Breast epithelium (tissue), 4 donors: ENCODE data around the gene KEAP1. TPM values are rescaled to one million over a fixed set of nuclear protein-coding genes. Genes with fewer than 3 reads are reported as not detected.
A peak's percentile ranks its signal among the peaks of the same experiment; 100 is the strongest.

Experiments used
- DNase-seq, 2 donors: peaks; one replicate each; pipeline ENCODE4 v3.0.0-alpha.2; 2019; ENCODE audit warnings: low spot score in 2 of 2
- H3K27ac ChIP-seq, 2 donors: fragments of 200-600 bp; sonication (generic) in 1 of 2; one replicate each; pipeline ENCODE4 v1.5.1; 2016 to 2019; ENCODE audit warnings: mild to moderate bottlenecking in 1 of 2
- H3K27me3 ChIP-seq, 2 donors: fragments of 200-600 bp; sonication (generic) in 1 of 2; one replicate each; pipeline versions ENCODE4 v1.5.1 to v1.6.0; 2017 to 2019; ENCODE audit warnings: control low read depth in 1 of 2, mild to moderate bottlenecking in 1 of 2
- H3K36me3 ChIP-seq: fragments of 200-600 bp; one replicate; pipeline ENCODE4 v1.5.1; 2019
- H3K4me1 ChIP-seq, 2 donors: fragments of 200-600 bp; sonication (generic); one replicate each; pipeline ENCODE4 v1.5.1; 2016 to 2019; ENCODE audit warnings: control low read depth in 1 of 2
- H3K4me3 ChIP-seq, 3 donors: fragments of 200-600 bp; sonication (generic); 1 replicate in 2 of 3; 2 replicates in 1 of 3; pipeline ENCODE4 v1.5.1; 2016 to 2019; ENCODE audit warnings: mild to moderate bottlenecking in 3 of 3, moderate library complexity in 2 of 3
- H3K9me3 ChIP-seq, 2 donors: fragments of 200-600 bp; sonication (generic) in 1 of 2; one replicate each; pipeline ENCODE4 v1.5.1; 2016 to 2019; ENCODE audit warnings: control low read depth in 1 of 2
- POLR2A ChIP-seq: fragments of 450-650 bp; IDR thresholded peaks from one replicate; pipeline ENCODE4 v1.6.1; 2016; ENCODE audit warnings: antibody characterized with exemption, mild to moderate bottlenecking, moderate library complexity
- POLR2AphosphoS5 ChIP-seq, 3 donors: sonication (generic); formaldehyde crosslinking; IDR thresholded peaks; one replicate each; pipeline ENCODE4 v1.6.1; 2017; ENCODE audit warnings: antibody characterized with exemption in 3 of 3
- intact Hi-C: fragments of 100-400 bp; cut with DNase I; formaldehyde crosslinking; loops from one replicate; pipeline ENCODE4 v1.15.1; 2023; ENCODE audit warnings: low total_unique reads
- total RNA-seq, 3 donors: library from RNA; depleted of rRNA; stranded (reverse); fragments of >200 nt; gene quantifications; one replicate each; pipeline ENCODE4 v1.1.0, GENCODE V29; 2016
- TF ChIP-seq, protein P1 (sequence below), 3 donors: fragments of 450-650 bp; IDR thresholded peaks; one replicate each; pipeline ENCODE4 v1.5.1; 2016 to 2017; ENCODE audit warnings: antibody characterized with exemption in 3 of 3, mild to moderate bottlenecking in 3 of 3, moderate library complexity in 3 of 3

The KEAP1 gene
- total RNA-seq, 3 donors from 2014 or later: 52.8 to 53.6 (median 53.6) TPM

DNA sequence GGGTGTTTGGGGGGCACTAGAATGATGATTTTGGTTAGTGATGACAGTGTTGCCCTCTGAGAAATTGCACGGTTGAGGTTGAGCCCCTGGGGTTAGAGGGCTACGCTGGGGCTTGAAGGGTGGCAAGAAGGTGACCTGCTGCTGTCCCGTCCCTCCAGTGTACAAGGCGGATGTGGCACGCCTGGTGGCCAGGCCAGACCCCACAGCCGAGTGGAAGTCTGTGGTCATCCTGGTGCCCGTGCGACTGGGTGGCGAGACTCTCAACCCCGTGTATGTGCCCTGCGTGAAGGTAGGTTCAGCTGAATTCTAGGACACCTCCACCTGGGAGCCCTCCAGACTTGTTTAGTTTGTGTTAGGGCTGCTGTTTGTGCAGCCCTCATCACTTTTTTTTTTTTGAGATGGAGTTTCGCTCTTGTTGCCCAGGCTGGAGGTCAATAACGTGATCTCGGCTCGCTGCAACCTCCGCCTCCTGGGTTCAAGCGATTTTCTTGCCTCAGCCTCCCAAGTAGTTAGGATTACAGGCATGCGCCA is 45.7 kb upstream of the KEAP1 start:
- Histone ChIP-seq H3K27me3 (no peaks in the 10 kb centered on the region), H3K27ac (no peak overlapping the region), H3K4me3 (no peak overlapping the region), H3K36me3 (peaks cover 4% of the 10 kb centered on the region), H3K9me3 (no peaks in the 10 kb centered on the region), H3K4me1 (peaks cover 0 to 10% of the 10 kb centered on the region in 2 donors)
- DNase-seq: no peak
- intact Hi-C loops: no loop called here
- TF ChIP-seq POLR2A (no peak), POLR2AphosphoS5 (IDR thresholded peaks at IDR 0.05) (no peak)
- TF ChIP-seq, protein P1, sequence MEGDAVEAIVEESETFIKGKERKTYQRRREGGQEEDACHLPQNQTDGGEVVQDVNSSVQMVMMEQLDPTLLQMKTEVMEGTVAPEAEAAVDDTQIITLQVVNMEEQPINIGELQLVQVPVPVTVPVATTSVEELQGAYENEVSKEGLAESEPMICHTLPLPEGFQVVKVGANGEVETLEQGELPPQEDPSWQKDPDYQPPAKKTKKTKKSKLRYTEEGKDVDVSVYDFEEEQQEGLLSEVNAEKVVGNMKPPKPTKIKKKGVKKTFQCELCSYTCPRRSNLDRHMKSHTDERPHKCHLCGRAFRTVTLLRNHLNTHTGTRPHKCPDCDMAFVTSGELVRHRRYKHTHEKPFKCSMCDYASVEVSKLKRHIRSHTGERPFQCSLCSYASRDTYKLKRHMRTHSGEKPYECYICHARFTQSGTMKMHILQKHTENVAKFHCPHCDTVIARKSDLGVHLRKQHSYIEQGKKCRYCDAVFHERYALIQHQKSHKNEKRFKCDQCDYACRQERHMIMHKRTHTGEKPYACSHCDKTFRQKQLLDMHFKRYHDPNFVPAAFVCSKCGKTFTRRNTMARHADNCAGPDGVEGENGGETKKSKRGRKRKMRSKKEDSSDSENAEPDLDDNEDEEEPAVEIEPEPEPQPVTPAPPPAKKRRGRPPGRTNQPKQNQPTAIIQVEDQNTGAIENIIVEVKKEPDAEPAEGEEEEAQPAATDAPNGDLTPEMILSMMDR (IDR thresholded peaks at IDR 0.05): no peak

DNA sequence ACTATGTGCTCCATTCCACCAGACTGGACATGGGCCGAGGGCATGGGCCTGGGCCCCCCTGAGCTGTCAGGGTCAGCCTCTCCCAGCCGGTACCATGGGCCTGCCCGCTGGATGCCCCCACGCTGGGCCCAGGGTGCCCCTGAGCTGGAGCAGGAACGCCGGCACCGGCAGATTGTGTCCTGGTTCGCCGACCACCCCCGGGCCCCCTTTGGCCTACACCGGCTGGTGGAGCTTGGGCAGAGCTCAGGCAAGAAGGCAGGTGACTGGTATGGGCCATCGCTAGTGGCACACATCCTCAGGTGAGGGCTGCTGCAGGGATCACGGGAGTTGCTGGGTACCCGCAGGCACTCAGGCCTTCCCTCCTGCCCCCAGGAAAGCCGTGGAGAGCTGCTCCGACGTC is 43.7 kb upstream of the KEAP1 start:
- DNase-seq: no peak
- no peaks in the 10 kb centered on the region for H3K36me3 ChIP-seq
- H3K4me3 ChIP-seq: no peak overlapping the region
- TF ChIP-seq, protein P1 (IDR thresholded peaks at IDR 0.05): no peak
- no peaks in the 10 kb centered on the region for H3K9me3 ChIP-seq
- intact Hi-C loops: no loop called here
- H3K27ac ChIP-seq: no peak overlapping the region
- peaks cover 0 to 14% of the 10 kb centered on the region in 2 donors for H3K4me1 ChIP-seq
- no peaks in the 10 kb centered on the region for H3K27me3 ChIP-seq

DNA sequence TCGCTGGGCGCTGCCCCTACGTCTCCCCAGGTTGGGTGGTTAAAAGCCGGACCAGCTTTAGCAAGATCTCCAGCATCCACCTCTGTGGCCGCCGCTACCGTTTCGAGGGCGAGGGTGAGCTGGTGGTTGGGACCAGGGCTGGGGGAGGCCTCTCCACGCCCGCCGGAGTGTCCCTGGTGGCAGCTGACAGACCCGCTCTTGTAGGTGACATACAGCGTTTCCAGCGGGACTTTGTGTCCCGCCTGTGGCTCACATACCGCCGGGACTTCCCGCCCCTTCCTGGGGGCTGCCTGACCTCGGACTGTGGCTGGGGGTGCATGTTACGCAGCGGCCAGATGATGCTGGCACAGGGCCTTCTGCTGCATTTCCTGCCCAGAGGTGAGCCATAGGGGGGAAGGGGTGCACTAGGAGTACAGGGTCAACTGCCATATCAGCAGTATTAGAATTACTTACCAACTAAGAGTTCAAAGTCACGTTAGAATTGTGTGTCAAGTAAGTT is 41.6 kb upstream of the KEAP1 start:
- peak overlapping the region; percentile 70 to 93 (median 89) for H3K4me3 ChIP-seq
- peaks cover 0 to 14% of the 10 kb centered on the region in 2 donors for H3K4me1 ChIP-seq
- H3K9me3 ChIP-seq: no peaks in the 10 kb centered on the region
- intact Hi-C loops: no loop called here
- H3K36me3 ChIP-seq: no peaks in the 10 kb centered on the region
- H3K27me3 ChIP-seq: no peaks in the 10 kb centered on the region
- no peak for DNase-seq
- no peak for TF ChIP-seq POLR2A
- TF ChIP-seq, protein P1 (IDR thresholded peaks at IDR 0.05): no peak
- no peak for TF ChIP-seq POLR2AphosphoS5 (IDR thresholded peaks at IDR 0.05)
- peak overlapping the region; percentile 89 to 94 for H3K27ac ChIP-seq

DNA sequence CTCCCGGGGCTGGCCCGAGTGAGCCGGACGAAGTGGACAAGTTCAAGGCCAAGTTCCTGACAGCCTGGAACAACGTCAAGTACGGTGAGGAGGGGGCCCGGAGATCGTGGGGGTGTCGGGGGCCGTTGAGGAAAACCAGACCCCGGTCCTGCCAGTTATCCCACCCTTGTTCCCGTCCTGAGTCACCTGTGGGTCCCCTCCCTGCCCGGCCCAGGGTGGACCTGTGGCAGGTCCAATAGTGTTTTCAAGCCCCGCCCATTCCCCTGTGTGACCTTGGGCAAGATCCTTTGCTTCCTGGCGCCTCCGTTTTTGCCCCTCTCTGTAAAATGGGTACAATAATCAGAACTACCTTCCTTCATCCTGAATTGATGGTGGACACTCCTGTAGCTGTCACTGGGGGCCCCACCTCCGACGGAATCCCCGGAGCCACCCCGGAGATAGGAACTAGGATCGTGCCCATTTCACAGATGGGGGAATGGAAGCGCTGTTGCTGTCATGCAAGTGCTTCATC is 41.1 kb upstream of the KEAP1 start:
- H3K27ac ChIP-seq: peak overlapping the region; percentile 89 to 94
- no peaks in the 10 kb centered on the region for H3K27me3 ChIP-seq
- H3K9me3 ChIP-seq: no peaks in the 10 kb centered on the region
- H3K36me3 ChIP-seq: no peaks in the 10 kb centered on the region
- H3K4me3 ChIP-seq: peak overlapping the region; percentile 70 to 93 (median 89)
- no peak for DNase-seq
- TF ChIP-seq, protein P1 (IDR thresholded peaks at IDR 0.05): no peak
- TF ChIP-seq POLR2AphosphoS5 (IDR thresholded peaks at IDR 0.05) (no peak), POLR2A (no peak)
- peaks cover 0 to 14% of the 10 kb centered on the region in 2 donors for H3K4me1 ChIP-seq
- intact Hi-C loops: no loop called here

DNA sequence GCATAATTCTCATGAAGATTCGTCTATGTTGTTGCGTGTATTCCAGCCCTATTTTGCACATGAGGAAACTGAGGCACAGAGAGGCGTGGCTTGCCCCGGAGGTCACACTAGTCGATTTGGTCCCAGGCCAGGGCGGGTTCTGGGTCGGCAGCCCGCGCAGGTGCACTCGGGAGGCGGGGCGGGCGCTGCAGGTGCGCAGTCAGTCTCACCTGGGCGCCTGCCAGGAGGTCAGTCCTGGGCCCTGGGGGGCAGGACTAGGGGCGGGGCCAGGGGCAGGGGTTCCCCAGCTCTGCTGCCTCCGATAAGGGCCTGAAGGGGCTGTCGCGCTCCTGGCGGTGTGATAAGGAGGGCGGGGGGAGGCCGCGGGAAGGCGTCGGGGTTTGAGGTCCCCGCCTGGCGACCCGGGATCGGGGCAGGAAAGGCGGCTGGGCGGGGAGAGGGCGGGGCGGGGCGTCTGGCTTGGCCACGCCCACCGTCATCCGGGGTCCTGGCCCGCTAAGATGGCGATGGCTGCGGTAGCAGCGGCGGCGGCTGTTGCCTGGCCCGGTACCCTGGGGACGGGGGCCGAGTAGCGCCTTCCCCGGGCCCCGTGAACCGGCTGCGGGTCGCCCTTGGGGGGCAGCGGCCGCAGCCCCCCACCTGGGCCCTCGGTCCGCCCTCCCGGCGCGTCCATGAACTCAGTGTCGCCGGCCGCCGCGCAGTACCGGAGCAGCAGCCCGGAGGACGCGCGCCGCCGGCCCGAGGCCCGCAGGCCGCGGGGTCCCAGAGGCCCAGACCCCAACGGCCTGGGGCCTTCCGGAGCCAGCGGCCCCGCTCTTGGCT is 40.5 kb upstream of the KEAP1 start, which contains the start of gene ATG4D:
ATG4D (plus strand) TSS at position 485 of the 822 bp plus-strand sequence; CDS start at position 672, 187 bp downstream.
- Histone ChIP-seq H3K4me1 (peaks cover 0 to 14% of the 10 kb centered on the region in 2 donors), H3K27me3 (no peaks in the 10 kb centered on the region), H3K9me3 (no peaks in the 10 kb centered on the region), H3K27ac (peak within 1 kb of the TSS; percentile 89 to 94), H3K36me3 (no peaks in the 10 kb centered on the region), H3K4me3 (peak within 1 kb of the TSS; percentile 70 to 93 (median 89))
- TF ChIP-seq POLR2AphosphoS5 (IDR thresholded peaks at IDR 0.05): no peak
- peak; percentile 22 for TF ChIP-seq POLR2A
- TF ChIP-seq, protein P1 (IDR thresholded peaks at IDR 0.05): no peak
- DNase-seq: peak; percentile 70 to 80
- intact Hi-C loops: no loop called here
